B cell (primary cell): ENCODE measurements around the gene JAG1.

Experiments used
- CTCF ChIP-seq: fragments of 200-600 bp; IDR thresholded peaks from one replicate; pipeline ENCODE4 v1.8.0; 2022; ENCODE audit warnings: antibody characterized with exemption, mild to moderate bottlenecking
- EZH2 ChIP-seq: IDR thresholded peaks from 2 replicates; pipeline ENCODE4 v1.6.1; 2012; ENCODE audit warnings: borderline replicate concordance, low read depth, mild to moderate bottlenecking, moderate library complexity, low read length; ENCODE audit not compliant: insufficient read depth, poor library complexity, severe bottlenecking

- no peak for TF ChIP-seq CTCF
- no peak for TF ChIP-seq EZH2
These were observed 13.1 kb downstream of the JAG1 start for GRCh38 chr20:10660661-10661060.
